Endothelial cell of umbilical vein (primary cell): Measurements from ENCODE around the gene ZDHHC7. TPM values are rescaled to one million over a fixed set of nuclear protein-coding genes. Genes with fewer than 3 reads are reported as not detected.

Experiments
- BruUV-seq: library from RNA; stranded (reverse); fragments of 400-500 nt; replicated peaks from 2 replicates; lab custom pipeline; 2021; lab: Mats Ljungman, UMichigan
- CTCF ChIA-PET: fragments of 300-600, 350-600 bp; sonication (Branson Sonifier 250); formaldehyde crosslinking; loops from one replicate; lab custom pipeline; 2021; ENCODE audit warnings: antibody characterized with exemption, inconsistent platforms; lab: Charles Lee
- POLR2A ChIA-PET: fragments of 300-600, 350-600 bp; sonication (Branson Sonifier 250); formaldehyde crosslinking; loops from one replicate; lab custom pipeline; 2021; ENCODE audit warnings: antibody characterized with exemption, inconsistent platforms; lab: Charles Lee
- DNase-seq: peaks from one replicate; pipeline ENCODE4 v3.0.0-alpha.2; 2011; ENCODE audit warnings: low read depth, low spot score
- FAIRE-seq: peaks from 2 replicates; lab custom pipeline; 2011; peaks lifted over from hg19 to GRCh38; lab: Jason Lieb, UNC
- H2AFZ ChIP-seq: 2 replicates; pipeline ENCODE4 v1.6.0; 2012; ENCODE audit warnings: low read depth, low read length, control low read depth, inconsistent platforms
- H3K27ac ChIP-seq: 2 replicates; pipeline ENCODE4 v1.5.1; 2011; ENCODE audit warnings: low read depth, mild to moderate bottlenecking, control low read depth, low read length, moderate library complexity; ENCODE audit not compliant: insufficient read depth
- H3K27me3 ChIP-seq, 2 experiments: 2 replicates each; pipeline versions ENCODE4 v1.6.0 to v1.6.1; 2011; ENCODE audit warnings: low read length in 2 of 2, mixed read lengths in 1 of 2; ENCODE audit not compliant: control insufficient read depth in 2 of 2, insufficient read depth in 2 of 2
- H3K36me3 ChIP-seq, 2 experiments: 2 replicates in 1 of 2; 3 replicates in 1 of 2; pipeline ENCODE4 v1.5.1; 2011; ENCODE audit warnings: low read length in 2 of 2, mild to moderate bottlenecking in 1 of 2, moderate library complexity in 1 of 2; ENCODE audit not compliant: control insufficient read depth in 2 of 2, insufficient read depth in 2 of 2; ENCODE audit errors: extremely low read depth in 1 of 2
- H3K4me1 ChIP-seq: 3 replicates; pipeline ENCODE4 v1.5.1; 2011; ENCODE audit warnings: mild to moderate bottlenecking, low read length; ENCODE audit not compliant: control insufficient read depth, insufficient read depth; ENCODE audit errors: extremely low read depth
- H3K4me2 ChIP-seq: 2 replicates; pipeline ENCODE4 v1.6.1; 2011; ENCODE audit warnings: low read length, control low read depth, mixed read lengths; ENCODE audit not compliant: insufficient read depth
- H3K4me3 ChIP-seq, 3 experiments: fragments of 200-600 bp in 1 of 3; sonication (generic), shearing (Covaris generic) in 1 of 3; replicated peaks in 1 of 3; 2 replicates each; pipeline ENCODE4 v1.5.1; 2011 to 2016; ENCODE audit warnings: control low read depth in 3 of 3, low read length in 3 of 3, mild to moderate bottlenecking in 2 of 3, inconsistent platforms in 1 of 3, low read depth in 1 of 3, moderate library complexity in 1 of 3; ENCODE audit not compliant: insufficient read depth in 1 of 3
- H3K79me2 ChIP-seq: 2 replicates; pipeline ENCODE4 v1.6.0; 2012; ENCODE audit warnings: low read length, inconsistent platforms; ENCODE audit not compliant: control insufficient read depth, insufficient read depth
- H3K9ac ChIP-seq: replicated peaks from 2 replicates; pipeline ENCODE3; 2011; ENCODE audit warnings: low read length, control low read depth; ENCODE audit not compliant: insufficient read depth; ENCODE audit errors: extremely low read depth
- H3K9me1 ChIP-seq: replicated peaks from 3 replicates; pipeline ENCODE4 v1.6.0; 2011; ENCODE audit warnings: mild to moderate bottlenecking, low read length; ENCODE audit not compliant: control insufficient read depth, insufficient read depth; ENCODE audit errors: extremely low read depth
- H3K9me3 ChIP-seq: replicated peaks from 2 replicates; pipeline ENCODE4 v1.5.1; 2012; ENCODE audit warnings: low read length, inconsistent platforms; ENCODE audit not compliant: control insufficient read depth, insufficient read depth
- H4K20me1 ChIP-seq: replicated peaks from 2 replicates; pipeline ENCODE3; 2011; ENCODE audit warnings: mild to moderate bottlenecking, low read length; ENCODE audit not compliant: control insufficient read depth, insufficient read depth; ENCODE audit errors: extremely low read depth
- CTCF ChIP-seq, 2 donors: IDR thresholded peaks; 1 replicate in 1 of 2; 2 replicates in 1 of 2; pipeline ENCODE4 v1.5.1; 2011; ENCODE audit warnings: low read length in 2 of 2, mild to moderate bottlenecking in 2 of 2, moderate library complexity in 2 of 2, control low read depth in 1 of 2, inconsistent platforms in 1 of 2, low read depth in 1 of 2; ENCODE audit not compliant: insufficient read depth in 1 of 2; ENCODE audit errors: extremely low read depth in 1 of 2
- EZH2 ChIP-seq: IDR thresholded peaks from 2 replicates; pipeline ENCODE4 v1.6.1; 2012; ENCODE audit warnings: borderline replicate concordance, low read depth, mild to moderate bottlenecking, moderate library complexity, low read length, inconsistent platforms; ENCODE audit not compliant: severe bottlenecking
- FOS ChIP-seq: IDR thresholded peaks from 2 replicates; pipeline ENCODE4 v1.6.1; 2011; ENCODE audit warnings: mild to moderate bottlenecking, low read length, moderate library complexity, borderline replicate concordance; ENCODE audit not compliant: insufficient read depth
- GATA2 ChIP-seq: IDR thresholded peaks from 2 replicates; pipeline ENCODE4 v1.7.0; 2011; ENCODE audit warnings: low read depth, mild to moderate bottlenecking, moderate library complexity, mixed read lengths, low read length; ENCODE audit not compliant: insufficient read length, insufficient read depth
- JUN ChIP-seq: IDR thresholded peaks from 2 replicates; pipeline ENCODE4 v1.6.1; 2011; ENCODE audit warnings: borderline replicate concordance, low read depth; ENCODE audit not compliant: insufficient read length, insufficient read depth
- MAX ChIP-seq: IDR thresholded peaks from 2 replicates; pipeline ENCODE4 v1.6.1; 2011; ENCODE audit not compliant: insufficient read depth, insufficient read length
- MYC ChIP-seq: IDR thresholded peaks from one replicate; pipeline ENCODE4 v1.6.1; 2011; ENCODE audit warnings: mild to moderate bottlenecking, low read depth, low read length
- POLR2A ChIP-seq: IDR thresholded peaks from 2 replicates; pipeline ENCODE4 v1.6.1; 2012; ENCODE audit warnings: low read depth, mild to moderate bottlenecking, control low read depth, low read length
- POLR2AphosphoS5 ChIP-seq: IDR thresholded peaks from 2 replicates; pipeline ENCODE4 v1.6.1; 2012; ENCODE audit warnings: low read depth, mild to moderate bottlenecking, control low read depth, low read length, moderate library complexity; ENCODE audit not compliant: insufficient read depth
- dilution Hi-C: fragments of 300-500 bp; cut with MboI; formaldehyde crosslinking; loops from one replicate; pipeline ENCODE4 v1.15.0; 2019; ENCODE audit warnings: low sequenced_read_pairs; ENCODE audit not compliant: extremely low pct_ligation_motif_present
- intact Hi-C: fragments of 100-400 bp; cut with micrococcal nuclease; formaldehyde crosslinking; loops from one replicate; pipeline ENCODE4 v1.10.0; 2022
- polyA plus RNA-seq, 4 experiments: library from polyadenylated mRNA; depleted of rRNA in 3 of 4; stranded (reverse) in 3 of 4; unstranded in 1 of 4; fragments of >200 nt; gene quantifications; 2 replicates each; pipeline versions ENCODE4 v1.2.1 to v1.2.3, GENCODE V29; 2011 to 2012; ENCODE audit warnings: missing spikeins in 1 of 4
- total RNA-seq: library from RNA; stranded (reverse); gene quantifications from 2 replicates; pipeline ENCODE4 v1.2.3, GENCODE V29; 2021

Gene ZDHHC7
- total and polyA plus RNA-seq, 2 donors (not counting 3 experiments of a cell fraction or from before 2014, with no cell fraction given), result 44.1 to 46.2 TPM

DNA sequence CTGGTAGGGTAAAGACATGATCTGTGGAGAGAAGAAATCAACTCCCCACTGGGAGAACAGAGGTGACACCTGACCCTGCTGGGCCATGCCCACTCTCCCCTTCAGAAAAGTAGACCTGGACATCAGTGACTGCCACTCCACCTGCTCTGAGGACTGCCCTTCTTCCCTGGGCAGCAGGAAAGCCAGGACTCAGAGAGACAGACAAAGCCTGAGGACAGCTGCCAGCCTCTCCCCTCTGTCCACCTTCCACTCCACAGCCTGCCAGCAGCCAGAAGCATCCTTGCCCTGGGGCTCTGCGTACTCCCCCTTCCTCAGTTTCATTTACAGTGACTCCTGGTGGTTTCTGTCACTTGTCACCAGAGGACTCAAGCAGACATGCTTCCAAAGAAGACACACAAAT, 24.5 kb downstream of the ZDHHC7 start:
- Histone ChIP-seq H4K20me1 (no peaks in the 10 kb centered on the region), H3K27ac (no peak overlapping the region), H3K4me2 (no peak overlapping the region), H3K9me3 (no peaks in the 10 kb centered on the region), H3K79me2 (peaks cover 3% of the 10 kb centered on the region), H3K36me3 (peaks cover 0 to 25% of the 10 kb centered on the region in 2 experiments), H3K9me1 (no peaks in the 10 kb centered on the region), H3K27me3 (no peaks in the 10 kb centered on the region), H2AFZ (no peak overlapping the region), H3K4me3 (no peak overlapping the region), H3K9ac (no peak overlapping the region), H3K4me1 (no peaks in the 10 kb centered on the region)
- no peak for DNase-seq
- no peak for FAIRE-seq
- intact Hi-C loops, result no loop called here
- ChIA-PET POLR2A (no interaction called here), CTCF (interaction anchor here (1.4 kb wide), 1 partner anchor 16 kb away, joined by 3 read pairs; no protein-coding TSS in a partner anchor)
- TF ChIP-seq POLR2AphosphoS5, result no peak
- no peak for TF ChIP-seq FOS
- TF ChIP-seq JUN, result no peak
- no peak for TF ChIP-seq POLR2A
- TF ChIP-seq CTCF (IDR thresholded peaks at IDR 0.05; ENCODE audit: extremely low read depth in 1 of 2, insufficient read depth in 1 of 2, low read depth in 1 of 2, low read length in 2 of 2), result no peak
- no peak for TF ChIP-seq MYC
- no peak for TF ChIP-seq GATA2
- TF ChIP-seq EZH2, result no peak
- no peak for TF ChIP-seq MAX
- BruUV-seq, result no TSS peak
- dilution Hi-C loops, result no loop called here
